Measurements from ENCODE around the gene SLC11A1.

The SLC11A1 gene

DNA sequence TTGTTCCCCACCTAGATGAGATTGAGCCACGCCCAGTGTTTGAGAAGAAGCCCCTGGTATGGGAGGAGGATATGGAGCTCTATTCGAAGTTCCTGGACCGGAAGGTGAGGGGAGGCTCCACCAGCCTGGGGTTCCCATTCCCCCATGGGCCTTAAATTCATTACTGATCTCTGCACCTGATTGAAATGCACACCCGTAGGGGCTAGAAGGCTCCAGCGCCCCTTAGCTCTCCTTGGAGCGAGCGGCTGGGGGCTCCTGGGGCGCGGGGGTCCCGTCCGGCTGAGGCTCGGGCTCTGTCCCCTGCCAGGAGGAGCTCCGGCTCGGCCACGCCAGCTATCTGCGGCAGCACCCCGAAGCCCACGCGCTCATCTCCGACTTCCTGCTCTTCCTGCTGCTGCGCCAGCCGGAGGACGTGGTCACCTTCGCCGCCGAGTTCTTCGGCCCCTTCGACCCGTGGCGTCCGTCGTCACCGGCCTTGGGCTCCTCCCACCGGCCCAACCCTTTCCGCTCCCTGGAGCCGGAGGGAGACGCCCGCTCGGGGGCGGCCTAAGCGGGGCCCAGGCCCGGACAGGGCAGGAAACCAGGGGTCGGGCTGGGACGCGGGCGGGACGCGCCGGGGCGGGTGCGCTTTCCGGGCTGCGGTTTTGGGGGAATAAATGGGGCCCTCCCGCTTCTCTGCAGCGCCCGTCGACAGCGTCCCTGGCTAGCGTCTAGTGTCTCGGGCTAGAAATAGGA lies 14.5 kb upstream of the SLC11A1 start:
- Histone ChIP-seq H3K9me3 (ENCODE audit: control insufficient read depth, insufficient read depth, low read length) (no peaks in the 10 kb centered on the region), H3K9ac (ENCODE audit: low read depth, low read length) (peak overlapping the region; percentile 65; the same call in 1 of the 2 replicates), H3K27me3 (ENCODE audit: control insufficient read depth, insufficient read depth, low read length) (no peaks in the 10 kb centered on the region), H3K36me3 (ENCODE audit: control insufficient read depth, insufficient read depth, low read length) (no peaks in the 10 kb centered on the region), H3K4me3 (ENCODE audit: low read depth, low read length) (peak overlapping the region; percentile 78), H3K27ac (ENCODE audit: low read depth, low read length) (peak overlapping the region; percentile 25), H3K4me1 (ENCODE audit: control insufficient read depth, insufficient read depth, low read length) (0 out of 2 replicates have a peak, but pooled peaks cover 3% of the 10 kb centered on the region)

DNA sequence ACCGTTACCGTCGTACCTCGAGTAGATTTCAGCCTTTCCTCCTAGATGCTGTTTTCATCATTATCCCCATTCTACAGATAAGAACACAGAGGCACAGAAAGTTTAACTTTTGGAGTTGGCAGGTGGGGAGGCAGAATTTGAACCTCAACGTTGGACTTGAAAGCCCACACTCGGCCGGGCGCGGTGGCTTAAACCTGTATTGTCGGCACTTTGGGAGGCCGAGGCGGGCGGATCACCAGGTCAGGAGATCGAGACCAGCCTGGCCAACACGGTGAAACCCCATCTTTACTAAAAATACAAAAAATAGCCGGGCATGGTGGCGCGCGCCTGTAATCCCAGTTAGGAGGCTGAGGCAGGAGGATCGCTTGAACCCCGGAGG lies 13.9 kb upstream of the SLC11A1 start:
- Histone ChIP-seq H3K27me3 (ENCODE audit: control insufficient read depth, insufficient read depth, low read length) (no peaks in the 10 kb centered on the region), H3K4me1 (ENCODE audit: control insufficient read depth, insufficient read depth, low read length) (0 out of 2 replicates have a peak, but pooled peaks cover 3% of the 10 kb centered on the region), H3K36me3 (ENCODE audit: control insufficient read depth, insufficient read depth, low read length) (no peaks in the 10 kb centered on the region), H3K27ac (ENCODE audit: low read depth, low read length) (no peak overlapping the region), H3K9me3 (ENCODE audit: control insufficient read depth, insufficient read depth, low read length) (no peaks in the 10 kb centered on the region), H3K4me3 (ENCODE audit: low read depth, low read length) (peak overlapping the region; percentile 78), H3K9ac (ENCODE audit: low read depth, low read length) (no peak overlapping the region)

DNA sequence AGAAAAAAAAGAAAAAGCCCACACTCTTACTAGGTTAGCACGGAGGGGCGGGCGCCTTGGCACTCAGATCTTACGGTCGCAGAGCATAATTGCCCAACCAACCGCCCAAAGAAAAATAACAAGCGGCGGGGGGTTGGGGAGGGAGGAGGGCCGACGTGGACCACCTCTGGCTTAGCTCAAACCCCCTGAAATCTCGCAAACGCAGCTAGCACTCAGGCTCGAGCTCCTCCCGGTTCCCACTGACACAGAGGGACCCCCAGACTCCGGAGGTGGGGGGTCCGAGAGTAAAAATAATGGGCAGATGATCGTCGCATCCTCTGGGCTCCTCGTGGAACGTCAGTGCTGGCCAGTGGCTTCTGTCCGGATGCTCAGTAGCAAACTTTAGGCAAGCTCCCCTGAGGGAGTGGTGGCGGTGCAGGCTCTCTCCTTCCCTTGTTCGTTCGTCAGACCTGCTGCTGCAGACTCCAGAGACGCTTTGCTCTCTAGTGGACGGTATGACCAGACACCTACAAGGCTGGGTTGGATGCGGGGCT lies 13.4 kb upstream of the SLC11A1 start:
- 0 out of 2 replicates have a peak, but pooled peaks cover 3% of the 10 kb centered on the region for H3K4me1 ChIP-seq (ENCODE audit: control insufficient read depth, insufficient read depth, low read length)
- H3K27me3 ChIP-seq (ENCODE audit: control insufficient read depth, insufficient read depth, low read length): no peaks in the 10 kb centered on the region
- H3K4me3 ChIP-seq (ENCODE audit: low read depth, low read length): no peak overlapping the region; the same call in 1 of the 2 replicates
- H3K36me3 ChIP-seq (ENCODE audit: control insufficient read depth, insufficient read depth, low read length): no peaks in the 10 kb centered on the region
- no peak overlapping the region for H3K27ac ChIP-seq (ENCODE audit: low read depth, low read length)
- H3K9ac ChIP-seq (ENCODE audit: low read depth, low read length): no peak overlapping the region
- H3K9me3 ChIP-seq (ENCODE audit: control insufficient read depth, insufficient read depth, low read length): no peaks in the 10 kb centered on the region

DNA sequence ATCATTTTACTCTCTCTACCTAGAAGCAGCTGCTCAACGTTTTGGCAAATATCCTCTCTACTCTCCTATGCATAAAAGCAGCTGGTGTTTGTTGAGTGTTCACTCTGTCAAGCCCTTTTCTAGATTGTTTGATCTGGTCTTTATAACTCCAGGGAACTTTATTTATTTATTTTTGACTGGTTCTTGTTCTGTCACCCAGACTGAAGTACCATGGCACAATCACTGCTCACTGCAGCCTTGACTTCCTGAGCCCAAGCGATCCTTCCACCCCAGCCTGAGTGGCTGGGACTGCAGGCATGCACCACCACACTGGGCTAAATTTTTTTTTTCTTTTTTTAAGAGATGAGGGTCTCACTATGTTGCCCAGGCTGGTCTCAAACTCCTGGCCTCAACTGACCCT lies 12.7 kb upstream of the SLC11A1 start:
- no peaks in the 10 kb centered on the region for H3K9me3 ChIP-seq (ENCODE audit: control insufficient read depth, insufficient read depth, low read length)
- H3K27ac ChIP-seq (ENCODE audit: low read depth, low read length): no peak overlapping the region
- H3K27me3 ChIP-seq (ENCODE audit: control insufficient read depth, insufficient read depth, low read length): no peaks in the 10 kb centered on the region
- H3K4me3 ChIP-seq (ENCODE audit: low read depth, low read length): no peak overlapping the region
- no peak overlapping the region for H3K9ac ChIP-seq (ENCODE audit: low read depth, low read length)
- H3K4me1 ChIP-seq (ENCODE audit: control insufficient read depth, insufficient read depth, low read length): 0 out of 2 replicates have a peak, but pooled peaks cover 3% of the 10 kb centered on the region
- H3K36me3 ChIP-seq (ENCODE audit: control insufficient read depth, insufficient read depth, low read length): no peaks in the 10 kb centered on the region

DNA sequence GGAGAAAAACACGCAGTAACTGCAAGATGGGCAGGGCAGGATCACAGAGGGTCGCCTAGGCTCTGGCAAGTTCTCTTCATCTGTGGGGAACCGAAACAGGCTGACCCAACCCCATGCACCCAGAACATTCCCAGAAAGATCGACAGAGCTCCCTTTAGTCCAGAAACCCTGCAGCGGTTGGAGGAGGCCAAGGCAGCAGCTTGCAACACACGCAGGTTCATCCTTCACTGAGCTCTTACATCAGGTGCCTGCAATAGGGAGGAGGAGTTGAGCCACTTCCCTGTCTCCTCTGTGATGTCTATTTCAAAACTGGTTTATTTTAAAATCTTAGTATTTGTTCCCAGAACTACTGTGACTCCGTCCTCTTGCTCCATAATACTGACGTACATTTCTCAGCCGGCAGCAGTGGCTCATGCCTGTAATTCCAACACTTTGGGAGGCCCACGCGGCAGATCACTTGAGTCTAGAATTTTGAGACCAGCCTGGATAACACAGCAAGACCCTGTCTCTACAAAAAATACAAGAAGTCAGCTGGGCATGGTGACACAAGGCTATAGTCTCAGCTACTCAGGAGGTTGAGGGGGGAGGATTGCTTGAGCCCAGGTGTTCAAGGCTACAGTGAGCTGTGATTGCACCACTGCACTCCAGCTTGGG lies 11.5 kb upstream of the SLC11A1 start:
- no peaks in the 10 kb centered on the region for H3K9me3 ChIP-seq (ENCODE audit: control insufficient read depth, insufficient read depth, low read length)
- H3K27me3 ChIP-seq (ENCODE audit: control insufficient read depth, insufficient read depth, low read length): no peaks in the 10 kb centered on the region

DNA sequence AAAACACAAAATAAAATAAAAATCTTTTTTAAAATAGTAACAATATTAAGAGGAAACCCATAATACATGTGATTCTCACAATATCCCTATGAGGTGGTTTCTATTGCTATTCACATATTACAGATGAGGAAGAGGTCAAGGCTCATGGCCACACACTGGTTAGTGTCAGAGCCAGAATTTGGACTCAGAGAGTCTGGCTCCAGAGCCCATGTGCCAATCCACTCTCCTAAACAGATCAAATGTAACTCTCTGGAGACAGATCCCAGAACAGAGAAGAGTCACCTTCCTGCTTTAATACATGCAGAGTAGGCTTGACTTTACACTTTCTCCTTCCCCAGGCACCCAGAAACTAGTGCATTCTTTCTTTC lies 10.1 kb upstream of the SLC11A1 start:
- no peak overlapping the region for H3K4me3 ChIP-seq (ENCODE audit: low read depth, low read length)
- no peaks in the 10 kb centered on the region for H3K9me3 ChIP-seq (ENCODE audit: control insufficient read depth, insufficient read depth, low read length)
- H3K9ac ChIP-seq (ENCODE audit: low read depth, low read length): no peak overlapping the region
- no peaks in the 10 kb centered on the region for H3K27me3 ChIP-seq (ENCODE audit: control insufficient read depth, insufficient read depth, low read length)
- H3K27ac ChIP-seq (ENCODE audit: low read depth, low read length): no peak overlapping the region
- H3K36me3 ChIP-seq (ENCODE audit: control insufficient read depth, insufficient read depth, low read length): no peaks in the 10 kb centered on the region
- 0 out of 2 replicates have a peak, but pooled peaks cover 3% of the 10 kb centered on the region for H3K4me1 ChIP-seq (ENCODE audit: control insufficient read depth, insufficient read depth, low read length)

More for the DNA sequence above, 11.5 kb upstream of the SLC11A1 start:
- Histone ChIP-seq H3K36me3 (ENCODE audit: control insufficient read depth, insufficient read depth, low read length) (no peaks in the 10 kb centered on the region), H3K27ac (ENCODE audit: low read depth, low read length) (no peak overlapping the region), H3K4me1 (ENCODE audit: control insufficient read depth, insufficient read depth, low read length) (0 out of 2 replicates have a peak, but pooled peaks cover 3% of the 10 kb centered on the region), H3K4me3 (ENCODE audit: low read depth, low read length) (no peak overlapping the region), H3K9ac (ENCODE audit: low read depth, low read length) (no peak overlapping the region)

DNA sequence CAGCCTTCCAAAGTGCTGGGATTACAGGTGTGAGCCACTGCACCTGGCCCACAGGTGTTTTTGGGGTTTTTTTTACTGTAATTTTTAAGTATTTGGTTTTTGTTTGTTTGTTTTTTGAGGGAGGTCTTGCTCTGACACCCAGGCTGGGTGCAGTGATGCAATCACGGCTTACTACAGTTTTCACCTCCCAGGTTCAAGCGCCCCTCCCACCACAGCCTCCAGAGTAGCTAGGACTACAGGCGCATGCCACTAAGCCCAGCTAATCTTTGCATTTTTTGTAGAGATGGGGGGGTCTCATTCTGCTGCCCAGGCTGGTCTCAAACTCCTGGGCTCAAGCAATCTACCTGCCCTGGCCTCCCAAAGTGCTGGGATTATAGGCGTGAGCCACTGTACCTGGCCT lies 7.3 kb upstream of the SLC11A1 start:
- no peaks in the 10 kb centered on the region for H3K36me3 ChIP-seq (ENCODE audit: control insufficient read depth, insufficient read depth, low read length)
- no peak overlapping the region for H3K9ac ChIP-seq (ENCODE audit: low read depth, low read length)
- H3K4me1 ChIP-seq (ENCODE audit: control insufficient read depth, insufficient read depth, low read length): no peaks in the 10 kb centered on the region
- no peak overlapping the region for H3K27ac ChIP-seq (ENCODE audit: low read depth, low read length)
- no peak overlapping the region for H3K4me3 ChIP-seq (ENCODE audit: low read depth, low read length)
- no peaks in the 10 kb centered on the region for H3K9me3 ChIP-seq (ENCODE audit: control insufficient read depth, insufficient read depth, low read length)
- no peaks in the 10 kb centered on the region for H3K27me3 ChIP-seq (ENCODE audit: control insufficient read depth, insufficient read depth, low read length)

DNA sequence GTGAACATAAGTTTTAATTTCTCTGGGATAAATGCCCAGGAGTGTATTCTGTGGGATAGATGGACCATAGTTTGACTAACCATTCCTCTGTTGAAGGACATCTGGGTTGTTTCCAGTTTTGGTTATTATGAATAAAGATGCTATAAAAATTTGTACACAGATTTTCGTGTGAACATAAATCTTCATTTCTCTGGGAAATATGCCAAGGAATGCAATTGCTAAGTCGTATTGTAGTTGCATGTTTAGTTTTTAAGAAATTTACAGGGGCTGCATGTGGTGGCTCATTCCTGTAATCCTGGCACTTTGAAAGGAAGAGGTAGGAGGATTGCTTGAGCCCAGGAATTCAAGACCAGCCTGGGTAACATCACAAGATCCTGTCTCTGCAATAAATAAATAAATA lies 6.9 kb upstream of the SLC11A1 start:
- H3K27me3 ChIP-seq (ENCODE audit: control insufficient read depth, insufficient read depth, low read length): no peaks in the 10 kb centered on the region
- no peaks in the 10 kb centered on the region for H3K36me3 ChIP-seq (ENCODE audit: control insufficient read depth, insufficient read depth, low read length)
- no peak overlapping the region for H3K9ac ChIP-seq (ENCODE audit: low read depth, low read length)
- no peak overlapping the region for H3K27ac ChIP-seq (ENCODE audit: low read depth, low read length)
- no peak overlapping the region for H3K4me3 ChIP-seq (ENCODE audit: low read depth, low read length)
- no peaks in the 10 kb centered on the region for H3K9me3 ChIP-seq (ENCODE audit: control insufficient read depth, insufficient read depth, low read length)
- no peaks in the 10 kb centered on the region for H3K4me1 ChIP-seq (ENCODE audit: control insufficient read depth, insufficient read depth, low read length)

DNA sequence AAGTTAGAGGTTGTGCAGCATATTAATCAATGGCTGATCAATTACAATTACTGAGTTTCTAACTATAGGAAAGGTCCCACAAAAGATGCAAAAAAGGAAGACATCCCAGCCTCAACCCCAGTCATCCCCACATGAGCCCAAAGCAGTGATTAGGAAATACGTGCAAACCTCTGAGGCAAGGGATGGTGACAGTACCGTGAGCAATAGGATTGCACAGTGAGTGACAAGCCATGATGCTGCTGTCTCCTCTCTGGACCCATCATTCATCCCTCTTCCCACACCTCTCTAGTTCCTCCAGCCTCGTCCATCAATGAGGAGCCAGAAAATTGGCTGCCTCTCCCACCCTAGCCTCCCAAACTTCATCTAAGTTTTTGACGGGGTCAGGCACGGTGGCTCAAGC lies 4.0 kb upstream of the SLC11A1 start:
- Histone ChIP-seq H3K27me3 (ENCODE audit: control insufficient read depth, insufficient read depth, low read length) (no peaks in the 10 kb centered on the region), H3K4me1 (ENCODE audit: control insufficient read depth, insufficient read depth, low read length) (no peaks in the 10 kb centered on the region), H3K27ac (ENCODE audit: low read depth, low read length) (no peak overlapping the region), H3K9me3 (ENCODE audit: control insufficient read depth, insufficient read depth, low read length) (no peaks in the 10 kb centered on the region), H3K9ac (ENCODE audit: low read depth, low read length) (no peak overlapping the region), H3K36me3 (ENCODE audit: control insufficient read depth, insufficient read depth, low read length) (no peaks in the 10 kb centered on the region), H3K4me3 (ENCODE audit: low read depth, low read length) (no peak overlapping the region)

DNA sequence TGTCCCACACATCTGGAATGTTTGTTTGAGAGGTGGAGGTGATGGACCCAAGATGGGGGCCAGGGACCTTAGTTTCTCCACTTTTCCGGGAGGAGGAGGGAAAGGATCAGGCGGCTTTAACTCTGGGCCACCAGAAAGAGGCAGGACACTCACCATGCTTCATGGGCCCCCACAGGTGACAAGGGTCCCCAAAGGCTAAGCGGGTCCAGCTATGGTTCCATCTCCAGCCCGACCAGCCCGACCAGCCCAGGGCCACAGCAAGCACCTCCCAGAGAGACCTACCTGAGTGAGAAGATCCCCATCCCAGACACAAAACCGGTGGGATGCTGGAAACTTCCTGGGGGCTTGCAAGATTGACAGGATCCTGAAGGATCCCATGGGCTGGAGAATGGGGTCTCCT lies 712 bp downstream of the SLC11A1 start:
- H3K4me3 ChIP-seq (ENCODE audit: low read depth, low read length): no peak overlapping the region

DNA sequence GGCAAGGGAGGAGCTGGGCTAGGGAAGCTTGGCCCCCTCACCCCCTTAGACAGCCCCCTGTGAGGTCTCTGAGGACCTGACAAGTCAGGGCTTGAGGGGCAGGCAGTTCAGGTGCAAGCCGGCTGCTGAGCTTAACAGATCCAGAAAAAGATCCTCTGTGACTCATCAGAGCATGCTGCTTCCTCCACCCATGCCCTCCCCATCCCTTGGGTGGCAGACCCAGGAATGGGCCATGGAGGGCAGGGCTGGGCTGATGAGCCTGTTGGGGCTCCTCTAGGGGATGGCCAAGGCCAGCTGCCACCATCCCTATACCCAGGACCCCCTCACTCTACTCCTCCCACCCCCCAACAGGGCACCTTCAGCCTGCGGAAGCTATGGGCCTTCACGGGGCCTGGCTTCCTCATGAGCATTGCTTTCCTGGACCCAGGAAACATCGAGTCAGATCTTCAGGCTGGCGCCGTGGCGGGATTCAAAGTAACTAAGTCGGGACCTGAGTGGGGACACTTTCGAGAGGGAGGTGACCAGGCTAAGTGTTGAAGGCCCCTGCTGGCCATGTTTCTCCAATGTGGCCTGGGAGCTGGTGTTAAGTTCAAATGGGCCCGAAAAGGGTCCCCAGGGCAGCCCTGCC lies 1.9 kb downstream of the SLC11A1 start:
- H3K4me3 ChIP-seq (ENCODE audit: low read depth, low read length): no peak overlapping the region
- H3K9ac ChIP-seq (ENCODE audit: low read depth, low read length): no peak overlapping the region
- H3K27me3 ChIP-seq (ENCODE audit: control insufficient read depth, insufficient read depth, low read length): peaks cover 14% of the 10 kb centered on the region
- H3K4me1 ChIP-seq (ENCODE audit: control insufficient read depth, insufficient read depth, low read length): peaks cover 4% of the 10 kb centered on the region; the same call in 1 of the 2 replicates
- no peaks in the 10 kb centered on the region for H3K9me3 ChIP-seq (ENCODE audit: control insufficient read depth, insufficient read depth, low read length)
- H3K36me3 ChIP-seq (ENCODE audit: control insufficient read depth, insufficient read depth, low read length): no peaks in the 10 kb centered on the region
- no peak overlapping the region for H3K27ac ChIP-seq (ENCODE audit: low read depth, low read length)

More for the DNA sequence above, 712 bp downstream of the SLC11A1 start:
- Histone ChIP-seq H3K4me1 (ENCODE audit: control insufficient read depth, insufficient read depth, low read length) (peaks cover 4% of the 10 kb centered on the region; the same call in 1 of the 2 replicates), H3K27me3 (ENCODE audit: control insufficient read depth, insufficient read depth, low read length) (peaks cover 14% of the 10 kb centered on the region), H3K9me3 (ENCODE audit: control insufficient read depth, insufficient read depth, low read length) (no peaks in the 10 kb centered on the region), H3K9ac (ENCODE audit: low read depth, low read length) (no peak overlapping the region), H3K27ac (ENCODE audit: low read depth, low read length) (no peak overlapping the region), H3K36me3 (ENCODE audit: control insufficient read depth, insufficient read depth, low read length) (no peaks in the 10 kb centered on the region)

Data from HUES48 (cell line).